Neural cell (in vitro differentiated cells): ENCODE results near the gene AGPAT4.

Experiments used
- CTCF ChIP-seq: fragments of 450-650 bp; IDR thresholded peaks from 2 replicates; pipeline ENCODE4 v1.5.1; 2014; ENCODE audit warnings: antibody characterized with exemption, mild to moderate bottlenecking, moderate library complexity; ENCODE audit not compliant: poor library complexity, severe bottlenecking
- EP300 ChIP-seq: fragments of 450-650 bp; conservative IDR thresholded peaks from 2 replicates; pipeline ENCODE4 v1.6.1; 2014; ENCODE audit warnings: antibody characterized with exemption, mild to moderate bottlenecking, moderate library complexity; ENCODE audit not compliant: poor library complexity, severe bottlenecking
- EZH2 ChIP-seq: fragments of 200-600, 300-800 bp; shearing (Covaris generic), sonication (generic); IDR thresholded peaks from 2 replicates; pipeline ENCODE4 v1.6.1; 2014; ENCODE audit warnings: antibody characterized with exemption, low read length, borderline replicate concordance, mild to moderate bottlenecking; ENCODE audit not compliant: insufficient read depth, poor library complexity, severe bottlenecking
- MXI1 ChIP-seq: fragments of 450-650 bp; conservative IDR thresholded peaks from 2 replicates; pipeline ENCODE4 v1.6.1; 2014; ENCODE audit warnings: antibody characterized with exemption, mild to moderate bottlenecking; ENCODE audit not compliant: poor library complexity, severe bottlenecking
- POLR2AphosphoS5 ChIP-seq: IDR thresholded peaks from 2 replicates; pipeline ENCODE4 v1.6.1; 2012
- RAD21 ChIP-seq: fragments of 450-650 bp; conservative IDR thresholded peaks from 2 replicates; pipeline ENCODE4 v1.6.1; 2014; ENCODE audit warnings: antibody characterized with exemption, mild to moderate bottlenecking, moderate library complexity
- REST ChIP-seq: IDR thresholded peaks from 2 replicates; pipeline ENCODE4 v1.6.1; 2012; ENCODE audit warnings: borderline replicate concordance
- TAF1 ChIP-seq: IDR thresholded peaks from 2 replicates; pipeline ENCODE4 v1.6.1; 2012; ENCODE audit warnings: low read depth

- TF ChIP-seq CTCF (no peak), TAF1 (no peak), EZH2 (no peak), MXI1 (no peak), POLR2AphosphoS5 (no peak), REST (no peak), EP300 (no peak), RAD21 (no peak)
Measured at GRCh38 chr6:161223646-161224045, 50.2 kb downstream of the AGPAT4 start.
